HL-60/S4 (cell line): ENCODE results near the gene VSNL1.

Source experiments
- in situ Hi-C: fragments of 300-500 bp; cut with MboI; formaldehyde crosslinking; loops from 2 replicates; pipeline ENCODE4 v1.14.3; 2022; ENCODE audit warnings: low sequenced_read_pairs

VSNL1 gene

GRCh38 chr2:17683981-17684380, 143.5 kb downstream of the VSNL1 start:
- in situ Hi-C loops: no loop called here

DNA sequence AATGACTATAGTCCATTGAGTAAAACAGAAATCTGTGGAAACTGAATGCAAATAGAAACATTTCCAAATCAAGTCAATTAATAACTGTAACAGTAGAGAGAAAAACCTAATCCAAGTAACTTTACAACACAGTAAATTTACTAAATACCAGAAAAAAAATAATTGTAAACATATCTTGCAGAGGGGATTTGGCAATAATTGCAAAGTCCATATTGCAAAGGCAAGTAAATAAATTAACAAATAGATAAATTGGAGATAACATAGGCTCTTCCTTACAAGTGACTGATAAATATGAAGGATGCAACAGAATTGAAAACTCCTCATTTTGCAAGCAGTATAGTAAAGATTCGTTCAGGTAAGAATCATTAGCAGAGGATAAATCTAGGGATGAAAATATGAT, 148.1 kb downstream of the VSNL1 start:
- in situ Hi-C loops: no loop called here

DNA sequence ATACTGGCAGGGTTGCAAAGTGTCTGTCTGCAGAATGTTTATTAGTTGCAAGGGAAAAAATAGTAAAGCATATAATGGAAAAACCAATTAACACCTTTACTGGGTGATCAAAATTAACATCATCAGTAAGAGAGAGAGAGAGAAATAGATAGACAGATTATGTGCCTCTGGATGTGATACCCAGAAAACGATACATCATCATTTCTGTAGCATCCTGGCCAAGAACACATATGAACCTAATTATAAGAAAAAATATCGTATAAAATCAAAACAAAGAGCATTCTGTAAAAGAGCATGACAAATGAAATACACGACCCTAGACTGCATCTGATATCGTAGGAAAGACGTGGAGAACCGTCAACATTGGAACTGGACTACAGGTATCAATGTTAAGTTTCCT, 148.5 kb downstream of the VSNL1 start:
- in situ Hi-C loops: no loop called here

- in situ Hi-C loops: no loop called here
Observed at GRCh38 chr2:17690776-17691175, 150.3 kb downstream of the VSNL1 start.
